HCT116 (cell line): ENCODE results near the gene RHEB. TPM values are rescaled to one million over a fixed set of nuclear protein-coding genes. Genes with fewer than 3 reads are reported as not detected.

Experiments
- ATAC-seq: fragments of 200-7000 bp; cut with Tn5 transposase; 2 replicates; pipeline ENCODE4 v1.9.1; 2020; ENCODE audit warnings: mild to moderate bottlenecking, moderate library complexity
- BruUV-seq: library from RNA; stranded (reverse); fragments of 400-500 nt; replicated peaks from 2 replicates; lab custom pipeline; 2021; lab: Mats Ljungman, UMichigan
- CTCF ChIA-PET: fragments of 300-600 bp; sonication (Branson Sonifier 250); formaldehyde crosslinking; loops from one replicate; lab custom pipeline; 2021; ENCODE audit warnings: antibody characterized with exemption; lab: Charles Lee
- POLR2A ChIA-PET: fragments of 300-600, 350-600 bp; sonication (Branson Sonifier 250); formaldehyde crosslinking; loops from one replicate; lab custom pipeline; 2021; ENCODE audit warnings: antibody characterized with exemption; lab: Charles Lee
- RAD21 ChIA-PET, 2 experiments: fragments of 300-600 bp; sonication (Branson Sonifier 250); formaldehyde crosslinking; loops; one replicate each; lab custom pipeline; 2023; ENCODE audit warnings: low total read pairs in 2 of 2; ENCODE audit not compliant: uncharacterized antibody in 2 of 2, unreplicated experiment in 2 of 2, low non-redundant PET in 1 of 2; lab: Charles Lee
- DNase-seq: peaks from one replicate; pipeline ENCODE4 v3.0.0-alpha.2; 2010; ENCODE audit warnings: low read depth, low spot score
- H2AFZ ChIP-seq: fragments of 200-600 bp; shearing (Covaris generic), sonication (generic); 2 replicates; pipeline ENCODE4 v1.6.1; 2017; ENCODE audit warnings: low read depth, mixed run types, mixed read lengths, antibody characterized with exemption, low read length; ENCODE audit not compliant: poor library complexity, severe bottlenecking
- H3K27ac ChIP-seq: 2 replicates; pipeline ENCODE4 v1.5.1; 2012; ENCODE audit warnings: low read depth, low read length
- H3K27me3 ChIP-seq: fragments of 200-600 bp; sonication (generic); 2 replicates; pipeline ENCODE4 v1.6.1; 2016; ENCODE audit warnings: mixed run types, low read length, mixed read lengths; ENCODE audit not compliant: insufficient read depth
- H3K36me3 ChIP-seq, 2 experiments: fragments of 200-500 bp in 1 of 2; fragments of 200-600 bp in 1 of 2; sonication (Bioruptor generic) in 1 of 2; sonication (generic) in 1 of 2; 2 replicates each; pipeline versions ENCODE4 v1.5.1 to v1.6.1; 2014 to 2016; ENCODE audit warnings: low read length in 2 of 2, inconsistent platforms in 1 of 2, mixed read lengths in 1 of 2, mixed run types in 1 of 2; ENCODE audit not compliant: insufficient read depth in 2 of 2, control insufficient read depth in 1 of 2
- H3K4me1 ChIP-seq, 2 experiments: fragments of 200-600 bp in 1 of 2; sonication (generic) in 1 of 2; 2 replicates each; pipeline versions ENCODE4 v1.5.1 to v1.6.1; 2012 to 2017; ENCODE audit warnings: low read length in 2 of 2, inconsistent platforms in 1 of 2, mild to moderate bottlenecking in 1 of 2, mixed read lengths in 1 of 2, mixed run types in 1 of 2, moderate library complexity in 1 of 2; ENCODE audit not compliant: insufficient read depth in 2 of 2, control insufficient read depth in 1 of 2
- H3K4me2 ChIP-seq: fragments of 200-600 bp; sonication (generic); 2 replicates; pipeline ENCODE4 v1.6.1; 2017; ENCODE audit warnings: mixed run types, low read length, mixed read lengths
- H3K4me3 ChIP-seq, 2 experiments: fragments of 200-600 bp in 1 of 2; sonication (generic) in 1 of 2; replicated peaks in 1 of 2; 2 replicates each; pipeline ENCODE4 v1.5.1; 2011 to 2016; ENCODE audit warnings: low read length in 2 of 2, control low read depth in 1 of 2, low read depth in 1 of 2, mild to moderate bottlenecking in 1 of 2, mixed read lengths in 1 of 2, mixed run types in 1 of 2
- H3K79me2 ChIP-seq: fragments of 200-600 bp; sonication (generic); 2 replicates; pipeline ENCODE4 v1.6.1; 2017; ENCODE audit warnings: mild to moderate bottlenecking, mixed run types, low read length, moderate library complexity, mixed read lengths; ENCODE audit not compliant: insufficient read depth
- H3K9ac ChIP-seq: fragments of 200-600 bp; sonication (generic); 2 replicates; pipeline ENCODE4 v1.6.1; 2016; ENCODE audit warnings: low read length, mixed read lengths
- H3K9me2 ChIP-seq: fragments of 200-600 bp; sonication (generic), shearing (Covaris generic); 2 replicates; pipeline ENCODE4 v1.6.1; 2017; ENCODE audit warnings: mixed run types, mild to moderate bottlenecking, moderate library complexity; ENCODE audit not compliant: insufficient read depth
- H3K9me3 ChIP-seq, 2 experiments: fragments of 200-500 bp in 1 of 2; fragments of 200-600 bp in 1 of 2; sonication (Bioruptor generic) in 1 of 2; sonication (generic) in 1 of 2; 2 replicates each; pipeline ENCODE4 v1.6.1; 2014 to 2017; ENCODE audit warnings: low read length in 2 of 2, mixed read lengths in 2 of 2, inconsistent platforms in 1 of 2, low read depth in 1 of 2, mild to moderate bottlenecking in 1 of 2, mixed run types in 1 of 2, moderate library complexity in 1 of 2; ENCODE audit not compliant: control insufficient read depth in 1 of 2, insufficient read depth in 1 of 2
- H4K20me1 ChIP-seq: fragments of 200-600 bp; sonication (generic), shearing (Covaris generic); 2 replicates; pipeline ENCODE4 v1.6.1; 2017; ENCODE audit warnings: mixed run types, mild to moderate bottlenecking, moderate library complexity; ENCODE audit not compliant: insufficient read depth
- CEBPB ChIP-seq: IDR thresholded peaks from 2 replicates; pipeline ENCODE4 v1.6.1; 2012; ENCODE audit warnings: low read depth
- CTCF ChIP-seq, 3 experiments: fragments of 200-600 bp in 1 of 3; sonication (generic) in 1 of 3; IDR thresholded peaks in 2 of 3; conservative IDR thresholded peaks in 1 of 3; 2 replicates each; pipeline ENCODE4 v1.5.1; 2012 to 2017; ENCODE audit warnings: low read depth in 2 of 3, low read length in 2 of 3, antibody characterized with exemption in 1 of 3, borderline replicate concordance in 1 of 3, control low read depth in 1 of 3, mild to moderate bottlenecking in 1 of 3, mixed read lengths in 1 of 3, mixed run types in 1 of 3, moderate library complexity in 1 of 3; ENCODE audit not compliant: insufficient read depth in 1 of 3
- EGR1 ChIP-seq: IDR thresholded peaks from 2 replicates; pipeline ENCODE4 v1.6.1; 2012; ENCODE audit warnings: low read depth
- POLR2AphosphoS5 ChIP-seq: IDR thresholded peaks from 2 replicates; pipeline ENCODE4 v1.6.1; 2011; ENCODE audit warnings: mild to moderate bottlenecking, low read depth, low read length, moderate library complexity
- RAD21 ChIP-seq: IDR thresholded peaks from 2 replicates; pipeline ENCODE4 v1.6.1; 2012; ENCODE audit warnings: low read depth, mild to moderate bottlenecking
- SIN3A ChIP-seq: IDR thresholded peaks from 2 replicates; pipeline ENCODE4 v1.6.1; 2012; ENCODE audit warnings: low read depth
- SP1 ChIP-seq: IDR thresholded peaks from 2 replicates; pipeline ENCODE4 v1.6.1; 2012; ENCODE audit warnings: low read depth
- TCF7L2 ChIP-seq: IDR thresholded peaks from 2 replicates; pipeline ENCODE4 v1.7.0; 2011; ENCODE audit warnings: borderline replicate concordance, inconsistent platforms; ENCODE audit not compliant: insufficient read depth, insufficient read length; ENCODE audit errors: extremely low read depth
- YY1 ChIP-seq: IDR thresholded peaks from 2 replicates; pipeline ENCODE4 v1.6.1; 2011; ENCODE audit warnings: low read length, low read depth, moderate library complexity, mild to moderate bottlenecking; ENCODE audit not compliant: insufficient replicate concordance; ENCODE audit errors: extremely low read depth
- ZBTB33 ChIP-seq: IDR thresholded peaks from 2 replicates; pipeline ENCODE4 v1.6.1; 2011; ENCODE audit warnings: mild to moderate bottlenecking, low read length, moderate library complexity; ENCODE audit not compliant: insufficient replicate concordance; ENCODE audit errors: extremely low read depth
- ZNF274 ChIP-seq: fragments of 200-500 bp; sonication (Bioruptor generic); IDR thresholded peaks from 2 replicates; pipeline ENCODE4 v1.6.1; 2014; ENCODE audit warnings: mild to moderate bottlenecking, low read depth, low read length, inconsistent platforms
- intact Hi-C: fragments of 100-400 bp; cut with micrococcal nuclease; formaldehyde crosslinking; loops from 2 replicates; pipeline ENCODE4 v1.10.0; 2022
- total RNA-seq: library from RNA; stranded (reverse); gene quantifications from one replicate; pipeline ENCODE4 v1.2.1, GENCODE V29; 2021; ENCODE audit not compliant: unreplicated experiment
- TF ChIP-seq, protein P1 (sequence below): IDR thresholded peaks from 2 replicates; pipeline ENCODE4 v1.6.1; 2012
- TF ChIP-seq, protein P2 (sequence below): IDR thresholded peaks from 2 replicates; pipeline ENCODE4 v1.6.1; 2012

The RHEB gene
- total RNA-seq, 1 experiment from 2014 or later = 114 TPM

GRCh38 chr7:151457534-151457933 lies 62.2 kb downstream of the RHEB start:
- TF ChIP-seq SIN3A (no peak), ZBTB33 (no peak), RAD21 (no peak)
- H3K9me3 ChIP-seq = peaks cover 4 to 6% of the 10 kb centered on the region in 2 experiments; a peak in 2 of 4 replicates
- no peaks in the 10 kb centered on the region for H3K9me2 ChIP-seq
- no peak overlapping the region for H3K4me2 ChIP-seq
- no peaks in the 10 kb centered on the region for H3K27me3 ChIP-seq
- H3K27ac ChIP-seq = no peak overlapping the region
- peaks cover 0 to 8% of the 10 kb centered on the region in 2 experiments; a peak in 1 of 4 replicates for H3K36me3 ChIP-seq
- peaks cover 18 to 29% of the 10 kb centered on the region in 2 experiments for H3K4me1 ChIP-seq
- BruUV-seq = no TSS peak
- ATAC-seq (no peak), DNase-seq (no peak)
- CTCF ChIA-PET = no interaction called here
- POLR2A ChIA-PET = no interaction called here
- H2AFZ ChIP-seq = no peak overlapping the region
- H3K4me3 ChIP-seq = no peak overlapping the region
- H3K79me2 ChIP-seq = no peaks in the 10 kb centered on the region
- RAD21 ChIA-PET = no interaction called here
- H4K20me1 ChIP-seq = no peaks in the 10 kb centered on the region
- intact Hi-C loops = no loop called here
- no peak overlapping the region for H3K9ac ChIP-seq

DNA sequence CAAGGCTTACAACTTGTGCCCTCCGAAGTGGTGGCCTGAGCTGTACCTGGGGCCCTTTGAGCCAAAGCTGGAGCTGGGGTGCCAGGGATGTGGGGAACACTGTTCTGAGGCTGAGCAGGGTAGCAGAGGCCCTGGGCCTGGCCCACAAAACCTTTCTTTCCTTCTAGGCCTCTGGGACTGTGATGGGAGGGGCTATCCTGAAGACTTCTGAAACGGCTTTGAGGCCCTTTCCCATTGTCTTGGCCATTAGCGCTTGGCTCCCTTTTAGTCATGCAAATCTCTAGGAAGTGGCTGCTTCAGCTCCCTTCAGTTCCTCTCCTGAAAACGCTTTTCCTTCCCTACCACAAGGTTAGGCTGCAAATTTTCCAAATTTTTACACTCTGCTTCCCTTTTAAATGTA lies 62.9 kb downstream of the RHEB start:
- no peaks in the 10 kb centered on the region for H3K9me3 ChIP-seq
- RAD21 ChIA-PET = no interaction called here
- no TSS peak for BruUV-seq
- intact Hi-C loops = no loop called here
- CTCF ChIA-PET = no interaction called here
- H3K9ac ChIP-seq = no peak overlapping the region
- no peak overlapping the region for H2AFZ ChIP-seq
- no peak overlapping the region for H3K4me3 ChIP-seq
- ATAC-seq (no peak), DNase-seq (no peak)
- no peaks in the 10 kb centered on the region for H3K27me3 ChIP-seq
- H3K27ac ChIP-seq = no peak overlapping the region
- no peaks in the 10 kb centered on the region for H3K79me2 ChIP-seq
- H3K9me2 ChIP-seq = no peaks in the 10 kb centered on the region
- H3K4me1 ChIP-seq = peaks cover 18 to 29% of the 10 kb centered on the region in 2 experiments
- no peak overlapping the region for H3K4me2 ChIP-seq
- POLR2A ChIA-PET = no interaction called here
- H3K36me3 ChIP-seq = peaks cover 0 to under 1% of the 10 kb centered on the region in 2 experiments; a peak in 1 of 4 replicates
- no peaks in the 10 kb centered on the region for H4K20me1 ChIP-seq
- TF ChIP-seq, protein P1, sequence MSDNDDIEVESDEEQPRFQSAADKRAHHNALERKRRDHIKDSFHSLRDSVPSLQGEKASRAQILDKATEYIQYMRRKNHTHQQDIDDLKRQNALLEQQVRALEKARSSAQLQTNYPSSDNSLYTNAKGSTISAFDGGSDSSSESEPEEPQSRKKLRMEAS = no peak
- TF ChIP-seq YY1 = no peak
- no peak for TF ChIP-seq TCF7L2
- no peak for TF ChIP-seq CTCF (IDR thresholded peaks at IDR 0.05 in 2 of 3, conservative IDR thresholded peaks at IDR 0.05 in 1 of 3; ENCODE audit: borderline replicate concordance in 1 of 3, insufficient read depth in 1 of 3, low read depth in 2 of 3, low read length in 2 of 3)
- no peak for TF ChIP-seq RAD21
- no peak for TF ChIP-seq ZBTB33
- TF ChIP-seq SP1 = no peak
- no peak for TF ChIP-seq CEBPB
- TF ChIP-seq POLR2AphosphoS5 = no peak
- TF ChIP-seq EGR1 = no peak
- TF ChIP-seq ZNF274 = no peak
- TF ChIP-seq, protein P2, sequence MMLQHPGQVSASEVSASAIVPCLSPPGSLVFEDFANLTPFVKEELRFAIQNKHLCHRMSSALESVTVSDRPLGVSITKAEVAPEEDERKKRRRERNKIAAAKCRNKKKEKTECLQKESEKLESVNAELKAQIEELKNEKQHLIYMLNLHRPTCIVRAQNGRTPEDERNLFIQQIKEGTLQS = no peak
